ENCODE measurements around the gene OR2W3. TPM values are rescaled to one million over a fixed set of nuclear protein-coding genes. Genes with fewer than 3 reads are reported as not detected.

OR2W3 gene
- total RNA-seq, result 1 to 10 TPM in 2 of 4 donors, under 1 TPM in 1, not detected in 1; 0.81 to 3.1 (median 1.2) TPM

- 41% methylated on average over 2 of the region's 2 CpGs for WGBS
Observed at GRCh38 chr1:247895163-247895637, at the start of gene OR2W3. Gene OR2W3 (plus strand): TSS chr1:247895587. CDS start chr1:247895587, 0 bp downstream.

DNA sequence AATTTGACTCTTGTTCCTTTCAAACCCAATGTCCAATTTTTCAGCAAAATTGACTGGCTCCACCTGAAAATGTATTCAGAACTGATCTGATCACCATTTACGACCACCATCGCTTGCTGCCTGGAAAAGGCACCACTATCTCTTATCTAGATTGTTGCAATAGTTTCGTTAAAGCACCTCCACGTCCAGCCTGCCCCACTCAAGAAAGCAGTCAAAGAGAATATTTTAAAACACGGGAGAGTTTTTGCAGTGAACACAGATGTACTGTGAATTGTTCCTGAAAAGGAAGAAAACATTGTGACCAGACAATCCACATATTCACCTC, 49.7 kb upstream of the OR2W3 start:
- H3K9me3 ChIP-seq, result no peaks in the 10 kb centered on the region
- no peaks in the 10 kb centered on the region for H3K36me3 ChIP-seq
- H3K27me3 ChIP-seq, result no peaks in the 10 kb centered on the region
- H3K4me1 ChIP-seq, result no peaks in the 10 kb centered on the region
- WGBS, result 82% methylated on average over 5 of the region's 5 CpGs
- H3K27ac ChIP-seq, result no peak overlapping the region
- DNase-seq (ENCODE audit: low spot score in 2 of 2), result no peak
- TF ChIP-seq, protein P1, sequence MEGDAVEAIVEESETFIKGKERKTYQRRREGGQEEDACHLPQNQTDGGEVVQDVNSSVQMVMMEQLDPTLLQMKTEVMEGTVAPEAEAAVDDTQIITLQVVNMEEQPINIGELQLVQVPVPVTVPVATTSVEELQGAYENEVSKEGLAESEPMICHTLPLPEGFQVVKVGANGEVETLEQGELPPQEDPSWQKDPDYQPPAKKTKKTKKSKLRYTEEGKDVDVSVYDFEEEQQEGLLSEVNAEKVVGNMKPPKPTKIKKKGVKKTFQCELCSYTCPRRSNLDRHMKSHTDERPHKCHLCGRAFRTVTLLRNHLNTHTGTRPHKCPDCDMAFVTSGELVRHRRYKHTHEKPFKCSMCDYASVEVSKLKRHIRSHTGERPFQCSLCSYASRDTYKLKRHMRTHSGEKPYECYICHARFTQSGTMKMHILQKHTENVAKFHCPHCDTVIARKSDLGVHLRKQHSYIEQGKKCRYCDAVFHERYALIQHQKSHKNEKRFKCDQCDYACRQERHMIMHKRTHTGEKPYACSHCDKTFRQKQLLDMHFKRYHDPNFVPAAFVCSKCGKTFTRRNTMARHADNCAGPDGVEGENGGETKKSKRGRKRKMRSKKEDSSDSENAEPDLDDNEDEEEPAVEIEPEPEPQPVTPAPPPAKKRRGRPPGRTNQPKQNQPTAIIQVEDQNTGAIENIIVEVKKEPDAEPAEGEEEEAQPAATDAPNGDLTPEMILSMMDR (IDR thresholded peaks at IDR 0.05), result no peak
- TF ChIP-seq POLR2A (IDR thresholded peaks at IDR 0.05), result no peak
- TF ChIP-seq EP300 (IDR thresholded peaks at IDR 0.05), result no peak
- TF ChIP-seq POLR2AphosphoS5 (IDR thresholded peaks at IDR 0.05), result no peak
- H3K4me3 ChIP-seq, result no peak overlapping the region

More at GRCh38 chr1:247895163-247895637, at the start of gene OR2W3:
- H3K9me3 ChIP-seq, result no peaks in the 10 kb centered on the region
- no peak within 1 kb of the TSS for H3K4me3 ChIP-seq
- no peaks in the 10 kb centered on the region for H3K36me3 ChIP-seq
- no peaks in the 10 kb centered on the region for H3K4me1 ChIP-seq
- no peak for DNase-seq (ENCODE audit: low spot score in 2 of 2)
- TF ChIP-seq, protein P1 (IDR thresholded peaks at IDR 0.05), result no peak
- TF ChIP-seq POLR2A (IDR thresholded peaks at IDR 0.05) (no peak), POLR2AphosphoS5 (IDR thresholded peaks at IDR 0.05) (no peak), EP300 (IDR thresholded peaks at IDR 0.05) (no peak)
- no peaks in the 10 kb centered on the region for H3K27me3 ChIP-seq
- H3K27ac ChIP-seq, result no peak within 1 kb of the TSS

GRCh38 chr1:247848346-247848745, 47.0 kb upstream of the OR2W3 start:
- 90% methylated on average over 7 of the region's 7 CpGs for WGBS
- Histone ChIP-seq H3K4me1 (no peaks in the 10 kb centered on the region), H3K27ac (no peak overlapping the region), H3K4me3 (no peak overlapping the region), H3K36me3 (no peaks in the 10 kb centered on the region), H3K9me3 (no peaks in the 10 kb centered on the region), H3K27me3 (no peaks in the 10 kb centered on the region)
- no peak for TF ChIP-seq POLR2AphosphoS5 (IDR thresholded peaks at IDR 0.05)
- no peak for DNase-seq (ENCODE audit: low spot score in 2 of 2)

- WGBS, result 88% methylated on average over 1 of the region's 1 CpG
- no peaks in the 10 kb centered on the region for H3K36me3 ChIP-seq
- no peak for TF ChIP-seq POLR2AphosphoS5 (IDR thresholded peaks at IDR 0.05)
- TF ChIP-seq EP300 (IDR thresholded peaks at IDR 0.05), result no peak
- TF ChIP-seq POLR2A (IDR thresholded peaks at IDR 0.05), result no peak
- TF ChIP-seq, protein P1 (IDR thresholded peaks at IDR 0.05), result no peak
- H3K4me1 ChIP-seq, result no peaks in the 10 kb centered on the region
- no peak for DNase-seq (ENCODE audit: low spot score in 2 of 2)
- H3K27ac ChIP-seq, result no peak overlapping the region
- peaks cover 2% of the 10 kb centered on the region for H3K9me3 ChIP-seq
- H3K27me3 ChIP-seq, result no peaks in the 10 kb centered on the region
- H3K4me3 ChIP-seq, result no peak overlapping the region
Observed at GRCh38 chr1:247849616-247850015, 45.8 kb upstream of the OR2W3 start.

DNA sequence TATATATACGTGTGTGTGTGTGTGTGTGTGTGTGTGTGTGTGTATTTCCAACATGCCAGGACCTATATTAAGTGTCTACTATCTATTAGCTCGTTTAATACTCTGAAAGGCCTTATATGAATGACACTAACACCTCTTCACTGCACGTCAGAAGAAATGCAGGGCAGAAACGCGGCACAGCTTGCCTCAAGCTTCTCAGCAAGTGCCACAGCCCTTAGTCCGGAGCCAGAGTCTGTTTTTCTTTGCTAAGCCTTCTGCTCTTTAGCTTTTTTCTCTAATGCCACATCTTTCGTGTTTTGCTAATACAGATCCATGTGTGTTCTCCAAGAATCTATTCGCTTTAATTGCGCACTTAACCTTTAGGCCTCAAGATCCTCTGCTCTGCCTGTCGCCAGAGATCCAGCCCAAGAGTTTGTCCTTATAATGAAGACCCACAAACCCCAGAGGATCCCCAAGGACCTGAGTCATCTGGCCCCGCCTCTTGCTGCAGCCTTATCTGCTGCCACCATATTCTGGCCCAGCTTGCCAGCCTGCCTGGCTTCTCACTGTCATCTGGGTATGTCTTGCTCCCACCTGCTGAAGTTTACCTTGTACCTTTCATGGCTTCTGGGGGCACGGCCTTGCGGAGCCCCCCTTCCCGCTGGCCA, 40.4 kb upstream of the OR2W3 start:
- 84% methylated on average over 14 of the region's 14 CpGs for WGBS
- TF ChIP-seq POLR2A (IDR thresholded peaks at IDR 0.05) (no peak), EP300 (IDR thresholded peaks at IDR 0.05) (no peak), POLR2AphosphoS5 (IDR thresholded peaks at IDR 0.05) (no peak)
- TF ChIP-seq, protein P1 (IDR thresholded peaks at IDR 0.05), result no peak
- Histone ChIP-seq H3K4me3 (no peak overlapping the region), H3K27me3 (peaks cover 18% of the 10 kb centered on the region), H3K4me1 (peaks cover 9% of the 10 kb centered on the region), H3K27ac (no peak overlapping the region), H3K9me3 (peaks cover 2% of the 10 kb centered on the region), H3K36me3 (no peaks in the 10 kb centered on the region)
- DNase-seq (ENCODE audit: low spot score in 2 of 2), result no peak
